Uterus (tissue), 4 donors: ENCODE results near the gene PIEZO2. TPM values are rescaled to one million over a fixed set of nuclear protein-coding genes. Genes with fewer than 3 reads are reported as not detected.

Experiments used
- DNase-seq, 2 donors: peaks; one replicate each; pipeline ENCODE4 v3.0.0-alpha.2; 2019 to 2020
- H3K27ac ChIP-seq, 2 donors: fragments of 200-600 bp; sonication (generic); 1 replicate in 1 of 2; 2 replicates in 1 of 2; pipeline ENCODE4 v1.5.1; 2016 to 2018
- H3K27me3 ChIP-seq, 2 donors: fragments of 200-600 bp; sonication (generic); one replicate each; pipeline ENCODE4 v1.5.1; 2018 to 2019; ENCODE audit warnings: control low read depth in 1 of 2
- H3K36me3 ChIP-seq, 2 donors: fragments of 200-600 bp; sonication (generic); one replicate each; pipeline ENCODE4 v1.5.1; 2019; ENCODE audit warnings: control low read depth in 1 of 2
- H3K4me1 ChIP-seq, 2 donors: fragments of 200-600 bp; sonication (generic); one replicate each; pipeline ENCODE4 v1.5.1; 2018 to 2019; ENCODE audit warnings: control low read depth in 1 of 2
- H3K4me3 ChIP-seq, 2 donors: fragments of 200-600 bp; sonication (generic); 1 replicate in 1 of 2; 2 replicates in 1 of 2; pipeline ENCODE4 v1.5.1; 2018 to 2019; ENCODE audit warnings: mild to moderate bottlenecking in 1 of 2
- H3K9me3 ChIP-seq, 2 donors: fragments of 200-600 bp; sonication (generic); one replicate each; pipeline ENCODE4 v1.5.1; 2019; ENCODE audit warnings: control low read depth in 1 of 2
- POLR2A ChIP-seq, 2 donors: fragments of 450-650 bp; IDR thresholded peaks; one replicate each; pipeline ENCODE4 v1.6.1; 2016; ENCODE audit warnings: antibody characterized with exemption in 2 of 2, mild to moderate bottlenecking in 1 of 2, moderate library complexity in 1 of 2
- intact Hi-C: fragments of 100-400 bp; cut with DNase I; formaldehyde crosslinking; loops from one replicate; pipeline ENCODE4 v1.15.1; 2023; ENCODE audit warnings: low total_unique reads
- total RNA-seq, 4 donors: library from RNA; depleted of rRNA in 3 of 4; stranded (reverse); fragments of >200 nt in 3 of 4; gene quantifications; one replicate each; pipeline versions ENCODE4 v1.1.0 to v1.2.4, GENCODE V29; 2014 to 2023
- TF ChIP-seq, protein P1 (sequence below), 4 experiments: fragments of 200-600 bp in 2 of 4; fragments of 450-650 bp in 2 of 4; sonication (generic) in 2 of 4; IDR thresholded peaks; one replicate each; pipeline ENCODE4 v1.5.1; 2016 to 2019; ENCODE audit warnings: antibody characterized with exemption in 4 of 4, mild to moderate bottlenecking in 2 of 4, moderate library complexity in 1 of 4
- donor health status: DM: yes; HTN: yes; CAD: no.

Gene PIEZO2
- total RNA-seq, 4 donors from 2014 or later, result 1.8 to 42.8 (median 5.6) TPM

DNA sequence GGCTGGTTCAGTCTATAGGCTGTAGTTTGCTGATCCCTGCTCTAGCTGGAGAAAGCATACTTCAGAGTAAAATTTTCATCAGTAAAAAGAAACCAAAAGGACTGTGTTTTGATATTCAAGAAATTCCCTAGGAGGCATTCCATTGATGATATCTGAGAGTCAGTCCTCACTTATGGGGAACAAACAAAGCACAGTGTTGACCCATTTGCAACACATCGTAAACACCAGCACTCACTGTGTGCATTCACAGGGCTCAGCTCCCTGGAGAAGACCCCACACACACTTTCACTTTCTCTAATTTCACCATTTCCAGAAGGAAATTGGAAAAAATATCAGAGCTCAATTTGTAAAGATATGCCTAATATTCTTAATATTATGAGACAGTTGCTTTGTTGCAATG, 147.1 kb downstream of the PIEZO2 start:
- Histone ChIP-seq H3K4me1 (no peaks in the 10 kb centered on the region), H3K36me3 (no peaks in the 10 kb centered on the region), H3K27me3 (no peaks in the 10 kb centered on the region), H3K4me3 (no peak overlapping the region), H3K27ac (no peak overlapping the region), H3K9me3 (no peaks in the 10 kb centered on the region)
- intact Hi-C loops, result no loop called here
- DNase-seq, result no peak
- TF ChIP-seq, protein P1, sequence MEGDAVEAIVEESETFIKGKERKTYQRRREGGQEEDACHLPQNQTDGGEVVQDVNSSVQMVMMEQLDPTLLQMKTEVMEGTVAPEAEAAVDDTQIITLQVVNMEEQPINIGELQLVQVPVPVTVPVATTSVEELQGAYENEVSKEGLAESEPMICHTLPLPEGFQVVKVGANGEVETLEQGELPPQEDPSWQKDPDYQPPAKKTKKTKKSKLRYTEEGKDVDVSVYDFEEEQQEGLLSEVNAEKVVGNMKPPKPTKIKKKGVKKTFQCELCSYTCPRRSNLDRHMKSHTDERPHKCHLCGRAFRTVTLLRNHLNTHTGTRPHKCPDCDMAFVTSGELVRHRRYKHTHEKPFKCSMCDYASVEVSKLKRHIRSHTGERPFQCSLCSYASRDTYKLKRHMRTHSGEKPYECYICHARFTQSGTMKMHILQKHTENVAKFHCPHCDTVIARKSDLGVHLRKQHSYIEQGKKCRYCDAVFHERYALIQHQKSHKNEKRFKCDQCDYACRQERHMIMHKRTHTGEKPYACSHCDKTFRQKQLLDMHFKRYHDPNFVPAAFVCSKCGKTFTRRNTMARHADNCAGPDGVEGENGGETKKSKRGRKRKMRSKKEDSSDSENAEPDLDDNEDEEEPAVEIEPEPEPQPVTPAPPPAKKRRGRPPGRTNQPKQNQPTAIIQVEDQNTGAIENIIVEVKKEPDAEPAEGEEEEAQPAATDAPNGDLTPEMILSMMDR (IDR thresholded peaks at IDR 0.05), result no peak
- no peak for TF ChIP-seq POLR2A (IDR thresholded peaks at IDR 0.05)

GRCh38 chr18:11000071-11000470, 149.3 kb downstream of the PIEZO2 start:
- Histone ChIP-seq H3K27ac (no peak overlapping the region), H3K4me3 (no peak overlapping the region), H3K9me3 (no peaks in the 10 kb centered on the region), H3K36me3 (no peaks in the 10 kb centered on the region), H3K4me1 (no peaks in the 10 kb centered on the region), H3K27me3 (no peaks in the 10 kb centered on the region)
- no peak for DNase-seq
- intact Hi-C loops, result no loop called here
- TF ChIP-seq POLR2A (IDR thresholded peaks at IDR 0.05), result no peak
- TF ChIP-seq, protein P1 (IDR thresholded peaks at IDR 0.05), result no peak

DNA sequence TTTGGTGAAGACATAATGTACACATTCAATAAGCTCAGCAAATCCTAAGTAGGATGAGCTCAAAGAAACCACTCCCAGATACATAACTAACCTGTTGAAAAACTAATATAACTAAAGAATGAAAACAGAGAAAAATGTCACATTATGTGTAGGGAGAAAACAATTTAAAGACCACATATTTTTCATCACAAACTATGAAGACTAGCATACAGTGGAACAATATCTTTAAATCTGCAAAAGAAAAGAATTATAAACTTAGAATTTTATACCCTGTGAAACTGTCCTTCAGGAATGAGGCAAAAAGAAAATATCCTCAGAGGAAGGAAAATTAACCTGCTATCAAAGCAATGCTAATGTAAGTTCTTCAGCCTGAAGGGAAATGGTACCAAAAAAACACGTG, 151.5 kb downstream of the PIEZO2 start:
- Histone ChIP-seq H3K27me3 (no peaks in the 10 kb centered on the region), H3K36me3 (no peaks in the 10 kb centered on the region), H3K27ac (no peak overlapping the region), H3K4me3 (no peak overlapping the region), H3K4me1 (no peaks in the 10 kb centered on the region), H3K9me3 (no peaks in the 10 kb centered on the region)
- intact Hi-C loops, result no loop called here
- no peak for DNase-seq
- TF ChIP-seq POLR2A (IDR thresholded peaks at IDR 0.05), result no peak
- TF ChIP-seq, protein P1 (IDR thresholded peaks at IDR 0.05), result no peak

GRCh38 chr18:10995550-10995949, 153.8 kb downstream of the PIEZO2 start:
- intact Hi-C loops, result no loop called here
- H3K27me3 ChIP-seq, result no peaks in the 10 kb centered on the region
- DNase-seq, result no peak
- H3K4me1 ChIP-seq, result no peaks in the 10 kb centered on the region
- H3K4me3 ChIP-seq, result no peak overlapping the region
- H3K9me3 ChIP-seq, result no peaks in the 10 kb centered on the region
- no peak overlapping the region for H3K27ac ChIP-seq
- no peak for TF ChIP-seq POLR2A (IDR thresholded peaks at IDR 0.05)
- TF ChIP-seq, protein P1 (IDR thresholded peaks at IDR 0.05), result no peak
- no peaks in the 10 kb centered on the region for H3K36me3 ChIP-seq

DNA sequence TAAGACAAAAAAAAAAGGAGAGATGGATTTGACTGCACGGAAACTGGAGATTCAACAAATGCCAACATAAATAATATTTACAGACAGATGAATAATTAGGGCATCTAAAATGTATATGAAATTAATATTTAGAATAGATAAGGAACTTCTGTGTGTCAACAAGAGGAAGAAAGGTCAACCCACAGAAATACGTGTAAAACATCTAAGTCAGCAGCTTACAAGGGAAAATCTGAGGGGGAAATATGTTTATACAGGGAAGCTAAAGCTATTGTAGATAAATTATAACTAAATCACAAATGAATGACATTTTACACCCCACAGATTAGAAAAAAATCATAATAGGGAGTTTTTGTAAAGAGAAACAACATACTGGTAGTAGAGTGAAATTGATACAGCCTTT, 159.9 kb downstream of the PIEZO2 start:
- TF ChIP-seq POLR2A (IDR thresholded peaks at IDR 0.05), result no peak
- TF ChIP-seq, protein P1 (IDR thresholded peaks at IDR 0.05), result no peak
- Histone ChIP-seq H3K27ac (no peak overlapping the region), H3K36me3 (no peaks in the 10 kb centered on the region), H3K27me3 (no peaks in the 10 kb centered on the region), H3K9me3 (peaks cover 0 to 9% of the 10 kb centered on the region in 2 donors), H3K4me1 (no peaks in the 10 kb centered on the region), H3K4me3 (no peak overlapping the region)
- intact Hi-C loops, result no loop called here
- no peak for DNase-seq
